PFSK-1 (cell line): ENCODE results near the gene SFRP5.
A peak's percentile ranks its signal among the peaks of the same experiment; 100 is the strongest.

Experiments
- FOXP2 ChIP-seq: optimal IDR thresholded peaks from 2 replicates; pipeline ENCODE3; 2011; ENCODE audit warnings: borderline replicate concordance, control low read depth, inconsistent platforms; ENCODE audit not compliant: insufficient read depth; ENCODE audit errors: extremely low read length, extremely low read depth
- POLR2AphosphoS5 ChIP-seq: IDR thresholded peaks from 2 replicates; pipeline ENCODE4 v1.6.1; 2012; ENCODE audit warnings: low read depth, mild to moderate bottlenecking, control low read depth, low read length, moderate library complexity
- SIN3A ChIP-seq: IDR thresholded peaks from 2 replicates; pipeline ENCODE4 v1.6.1; 2012; ENCODE audit warnings: mild to moderate bottlenecking, low read length, moderate library complexity, borderline replicate concordance; ENCODE audit not compliant: insufficient read depth
- TAF1 ChIP-seq: IDR thresholded peaks from 2 replicates; pipeline ENCODE4 v1.6.1; 2012; ENCODE audit warnings: low read length, control low read depth, borderline replicate concordance; ENCODE audit not compliant: insufficient read depth
- TF ChIP-seq, protein P1 (sequence below), 2 experiments: IDR thresholded peaks; 2 replicates each; pipeline versions ENCODE4 v1.6.1 to v1.8.0; 2011 to 2012; ENCODE audit warnings: low read depth in 2 of 2, low read length in 2 of 2, control low read depth in 1 of 2, inconsistent platforms in 1 of 2, mild to moderate bottlenecking in 1 of 2, moderate library complexity in 1 of 2; ENCODE audit not compliant: insufficient read depth in 1 of 2

Gene SFRP5

DNA sequence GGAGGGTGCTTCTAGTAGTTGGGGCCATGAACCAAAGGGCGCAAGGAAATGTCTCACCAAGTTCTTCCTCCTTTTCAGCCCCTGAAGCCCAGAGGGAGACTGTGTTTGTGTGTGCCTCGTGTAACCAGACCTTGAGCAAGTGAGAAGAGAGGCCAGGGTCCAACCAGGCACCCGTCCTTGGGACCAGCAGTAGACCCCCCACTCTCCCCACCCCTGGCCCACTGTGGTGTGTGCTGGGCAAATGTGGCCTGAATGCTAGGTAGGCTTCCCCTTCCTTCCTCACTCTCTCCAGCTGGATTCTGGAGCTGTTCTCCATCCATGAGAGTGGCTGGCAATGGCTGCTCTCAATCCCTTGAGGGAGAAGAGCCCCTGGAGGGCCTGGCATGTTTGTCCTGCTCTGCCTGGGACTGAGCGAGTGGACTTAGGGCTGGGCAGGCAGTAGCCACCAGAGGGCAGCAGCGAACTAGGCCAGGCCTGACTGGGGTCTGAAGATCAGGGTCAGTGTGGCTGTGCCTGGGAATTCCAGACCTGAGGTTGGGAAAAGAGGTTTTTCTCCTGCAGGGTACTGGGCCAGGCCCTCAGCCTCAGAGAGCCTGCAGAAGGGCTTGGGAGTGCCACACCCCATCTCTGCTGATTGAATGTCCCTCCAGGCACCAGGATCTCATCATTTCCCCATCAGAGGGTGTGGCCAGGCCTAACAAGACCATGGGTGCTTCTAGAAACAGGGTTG lies 12.5 kb downstream of the SFRP5 start:
- TF ChIP-seq FOXP2: peak; percentile 37
- TF ChIP-seq POLR2AphosphoS5: no peak

DNA sequence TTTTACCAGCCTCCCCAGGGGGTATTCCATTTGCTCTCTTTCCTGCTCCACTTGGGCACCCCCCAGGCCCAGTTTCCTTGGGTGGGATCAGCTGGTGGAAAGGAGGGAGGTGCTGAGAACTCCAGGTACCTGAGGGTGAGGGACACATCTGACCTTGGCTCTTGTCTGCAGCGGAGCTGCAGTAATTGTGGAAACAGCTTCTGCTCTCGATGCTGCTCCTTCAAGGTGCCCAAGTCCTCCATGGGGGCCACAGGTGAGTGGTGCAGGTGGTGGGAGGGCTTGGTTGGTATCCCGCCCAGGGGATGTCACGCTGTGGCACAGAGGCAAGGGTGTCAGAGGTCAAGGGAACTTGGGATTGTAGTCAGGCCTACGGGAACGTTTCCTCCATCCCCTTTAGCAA lies 14.3 kb downstream of the SFRP5 start:
- TF ChIP-seq POLR2AphosphoS5 (no peak), SIN3A (no peak), TAF1 (no peak), FOXP2 (no peak)
- TF ChIP-seq, protein P1, sequence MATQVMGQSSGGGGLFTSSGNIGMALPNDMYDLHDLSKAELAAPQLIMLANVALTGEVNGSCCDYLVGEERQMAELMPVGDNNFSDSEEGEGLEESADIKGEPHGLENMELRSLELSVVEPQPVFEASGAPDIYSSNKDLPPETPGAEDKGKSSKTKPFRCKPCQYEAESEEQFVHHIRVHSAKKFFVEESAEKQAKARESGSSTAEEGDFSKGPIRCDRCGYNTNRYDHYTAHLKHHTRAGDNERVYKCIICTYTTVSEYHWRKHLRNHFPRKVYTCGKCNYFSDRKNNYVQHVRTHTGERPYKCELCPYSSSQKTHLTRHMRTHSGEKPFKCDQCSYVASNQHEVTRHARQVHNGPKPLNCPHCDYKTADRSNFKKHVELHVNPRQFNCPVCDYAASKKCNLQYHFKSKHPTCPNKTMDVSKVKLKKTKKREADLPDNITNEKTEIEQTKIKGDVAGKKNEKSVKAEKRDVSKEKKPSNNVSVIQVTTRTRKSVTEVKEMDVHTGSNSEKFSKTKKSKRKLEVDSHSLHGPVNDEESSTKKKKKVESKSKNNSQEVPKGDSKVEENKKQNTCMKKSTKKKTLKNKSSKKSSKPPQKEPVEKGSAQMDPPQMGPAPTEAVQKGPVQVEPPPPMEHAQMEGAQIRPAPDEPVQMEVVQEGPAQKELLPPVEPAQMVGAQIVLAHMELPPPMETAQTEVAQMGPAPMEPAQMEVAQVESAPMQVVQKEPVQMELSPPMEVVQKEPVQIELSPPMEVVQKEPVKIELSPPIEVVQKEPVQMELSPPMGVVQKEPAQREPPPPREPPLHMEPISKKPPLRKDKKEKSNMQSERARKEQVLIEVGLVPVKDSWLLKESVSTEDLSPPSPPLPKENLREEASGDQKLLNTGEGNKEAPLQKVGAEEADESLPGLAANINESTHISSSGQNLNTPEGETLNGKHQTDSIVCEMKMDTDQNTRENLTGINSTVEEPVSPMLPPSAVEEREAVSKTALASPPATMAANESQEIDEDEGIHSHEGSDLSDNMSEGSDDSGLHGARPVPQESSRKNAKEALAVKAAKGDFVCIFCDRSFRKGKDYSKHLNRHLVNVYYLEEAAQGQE (IDR thresholded peaks at IDR 0.05; ENCODE audit: insufficient read depth in 1 of 2, low read depth in 2 of 2, low read length in 2 of 2): no peak

DNA sequence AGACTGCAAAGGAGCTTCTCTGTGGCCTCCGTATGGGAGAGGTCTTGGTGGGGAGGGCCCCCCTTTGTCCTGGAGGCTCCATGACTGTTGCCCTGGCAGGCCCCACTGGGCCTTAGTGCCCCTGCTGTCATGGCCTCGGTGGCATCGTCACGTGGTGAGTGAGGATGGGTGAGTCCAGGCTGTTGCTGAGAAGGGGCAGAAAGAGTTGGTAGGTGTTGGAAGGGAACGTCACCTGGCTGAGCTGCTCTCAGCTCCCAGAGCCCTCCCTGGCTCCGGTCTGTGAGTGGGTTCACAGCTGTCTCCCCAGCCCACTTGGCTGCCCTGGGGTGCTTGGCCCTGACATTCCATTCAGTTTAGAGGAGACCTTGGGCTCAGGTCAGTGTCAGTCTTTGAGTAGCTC lies 16.1 kb downstream of the SFRP5 start:
- no peak for TF ChIP-seq FOXP2
- no peak for TF ChIP-seq TAF1
- TF ChIP-seq, protein P1 (IDR thresholded peaks at IDR 0.05; ENCODE audit: insufficient read depth in 1 of 2, low read depth in 2 of 2, low read length in 2 of 2): no peak
- no peak for TF ChIP-seq POLR2AphosphoS5
- TF ChIP-seq SIN3A: no peak

DNA sequence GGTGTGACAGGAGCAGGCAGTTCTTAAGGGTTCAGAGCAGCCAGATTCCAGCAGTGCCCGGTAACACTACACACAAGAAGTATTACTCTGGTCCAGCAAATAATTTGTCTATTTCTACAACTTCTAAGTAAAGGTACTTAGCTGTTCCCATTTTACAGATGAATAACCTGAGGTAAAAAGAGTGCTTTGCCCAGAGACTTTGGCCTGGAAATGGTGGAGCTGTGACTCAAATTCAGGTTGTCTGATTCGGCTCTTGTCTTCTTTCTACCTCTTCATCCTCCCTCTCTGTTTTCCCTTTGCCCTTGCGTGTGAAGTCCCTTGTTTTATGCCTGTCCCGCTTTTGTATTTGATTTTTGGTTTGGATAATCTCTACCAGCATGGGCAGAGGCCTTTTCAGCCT lies 17.1 kb downstream of the SFRP5 start:
- TF ChIP-seq, protein P1 (IDR thresholded peaks at IDR 0.05; ENCODE audit: insufficient read depth in 1 of 2, low read depth in 2 of 2, low read length in 2 of 2): no peak
- TF ChIP-seq SIN3A (no peak), TAF1 (no peak), FOXP2 (no peak), POLR2AphosphoS5 (no peak)

DNA sequence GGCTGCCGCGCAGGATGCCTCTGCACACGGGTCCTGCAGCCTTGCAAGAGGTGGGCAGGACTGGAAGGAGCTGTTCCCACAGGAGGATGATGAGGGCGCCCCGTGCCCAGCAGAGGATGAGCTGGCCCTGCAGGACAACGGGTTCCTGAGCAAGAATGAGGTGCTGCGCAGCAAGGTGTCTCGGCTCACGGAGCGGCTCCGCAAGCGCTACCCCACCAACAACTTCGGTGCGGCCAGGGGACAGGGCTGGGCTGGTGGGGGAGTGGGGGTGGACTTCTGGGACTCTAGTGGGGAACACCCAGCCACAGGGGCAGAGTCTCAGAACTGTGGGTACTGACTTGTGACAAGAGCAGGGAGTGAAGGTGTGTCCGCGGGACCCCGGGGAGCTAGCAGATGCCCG lies 18.8 kb downstream of the SFRP5 start:
- TF ChIP-seq SIN3A: no peak
- TF ChIP-seq, protein P1 (IDR thresholded peaks at IDR 0.05; ENCODE audit: insufficient read depth in 1 of 2, low read depth in 2 of 2, low read length in 2 of 2): no peak
- no peak for TF ChIP-seq TAF1
- TF ChIP-seq FOXP2: no peak
- TF ChIP-seq POLR2AphosphoS5: no peak
